HepG2 (cell line): ENCODE data around the gene B4GALT2. TPM values are rescaled to one million over a fixed set of nuclear protein-coding genes. Genes with fewer than 3 reads are reported as not detected.

Experiments used
- ATAC-seq: fragments of 200-7000 bp; cut with Tn5 transposase; 3 replicates; pipeline ENCODE4 v1.9.1; 2020; ENCODE audit warnings: mild to moderate bottlenecking, moderate library complexity
- BruUV-seq: library from RNA; stranded (reverse); fragments of 400-500 nt; replicated peaks from 2 replicates; lab custom pipeline; 2021; lab: Mats Ljungman, UMichigan
- CTCF ChIA-PET: fragments of 300-600 bp; formaldehyde crosslinking; extraction: SDS; loops from one replicate; lab custom pipeline; 2021; ENCODE audit warnings: low total read pairs, inconsistent platforms, low intra/inter-chr PET ratio; lab: Yijun Ruan, JAX
- POLR2A ChIA-PET: fragments of 350-600 bp; sonication (Branson Sonifier 250); formaldehyde crosslinking; loops from one replicate; lab custom pipeline; 2020; ENCODE audit warnings: antibody characterized with exemption, inconsistent platforms; lab: Yijun Ruan, JAX
- DNase-seq: peaks from one replicate; pipeline ENCODE4 v3.0.0-alpha.2; 2015; ENCODE audit warnings: low spot score
- FAIRE-seq: peaks from 3 replicates; lab custom pipeline; 2011; peaks lifted over from hg19 to GRCh38; lab: Jason Lieb, UNC
- H2AFZ ChIP-seq: one replicate; pipeline ENCODE4 v1.6.1; 2011; ENCODE audit warnings: low read length, inconsistent platforms
- H3K27ac ChIP-seq: fragments of 300-600 bp; 3 replicates; pipeline ENCODE4 v1.8.0; 2011; ENCODE audit warnings: mixed run types, mild to moderate bottlenecking, mixed read lengths, low read length, inconsistent platforms; ENCODE audit not compliant: insufficient read depth; ENCODE audit errors: extremely low read length
- H3K27me3 ChIP-seq, 2 experiments: fragments of 200-600 bp in 1 of 2; 2 replicates in 1 of 2; 3 replicates in 1 of 2; pipeline versions ENCODE4 v1.6.0 to v1.8.0; 2011; ENCODE audit warnings: low read length in 2 of 2, mild to moderate bottlenecking in 2 of 2, moderate library complexity in 2 of 2, inconsistent platforms in 1 of 2; ENCODE audit not compliant: insufficient read depth in 2 of 2, control insufficient read depth in 1 of 2
- H3K36me3 ChIP-seq, 2 experiments: fragments of 200-600 bp in 1 of 2; replicated peaks in 1 of 2; 2 replicates in 1 of 2; 3 replicates in 1 of 2; pipeline versions ENCODE4 v1.5.1 to v1.8.0; 2011; ENCODE audit warnings: low read length in 2 of 2, inconsistent platforms in 1 of 2; ENCODE audit not compliant: insufficient read depth in 2 of 2, control insufficient read depth in 1 of 2
- H3K4me1 ChIP-seq: 2 replicates; pipeline ENCODE4 v1.5.1; 2012; ENCODE audit warnings: low read length, inconsistent platforms; ENCODE audit not compliant: insufficient read depth
- H3K4me2 ChIP-seq: 2 replicates; pipeline ENCODE4 v1.6.0; 2011; ENCODE audit warnings: low read depth, low read length, inconsistent platforms
- H3K4me3 ChIP-seq, 3 experiments: fragments of 200-600 bp in 1 of 3; sonication (generic), shearing (Covaris generic) in 1 of 3; replicated peaks in 1 of 3; 2 replicates each; pipeline ENCODE4 v1.5.1; 2011 to 2016; ENCODE audit warnings: low read length in 3 of 3, inconsistent platforms in 2 of 3, low read depth in 2 of 3, mild to moderate bottlenecking in 2 of 3, control low read depth in 1 of 3, mixed read lengths in 1 of 3; ENCODE audit not compliant: insufficient read depth in 1 of 3
- H3K79me2 ChIP-seq: one replicate; pipeline ENCODE4 v1.6.1; 2011; ENCODE audit warnings: low read length, inconsistent platforms; ENCODE audit not compliant: insufficient read depth
- H3K9ac ChIP-seq: 2 replicates; pipeline ENCODE4 v1.6.0; 2011; ENCODE audit warnings: mild to moderate bottlenecking, low read depth, low read length, inconsistent platforms; ENCODE audit not compliant: insufficient read depth
- H3K9me3 ChIP-seq: 2 replicates; pipeline ENCODE4 v1.5.1; 2012; ENCODE audit warnings: mild to moderate bottlenecking, low read length
- H4K20me1 ChIP-seq: 2 replicates; pipeline ENCODE4 v1.6.0; 2011; ENCODE audit warnings: inconsistent platforms, mild to moderate bottlenecking, low read length, moderate library complexity; ENCODE audit not compliant: insufficient read depth
- KLF16 ChIP-seq, 2 experiments: sonication (generic) in 1 of 2; formaldehyde crosslinking in 1 of 2; IDR thresholded peaks; 2 replicates each; pipeline versions ENCODE4 v1.6.1 to v1.8.0; 2016 to 2023; ENCODE audit warnings: missing genetic modification reagents in 2 of 2, missing compliant biosample characterization in 1 of 2
- ZNF101 ChIP-seq: sonication (generic); formaldehyde crosslinking; IDR thresholded peaks from 2 replicates; pipeline ENCODE4 v1.4.0; 2020; ENCODE audit warnings: mild to moderate bottlenecking, low read depth, missing genetic modification reagents, borderline replicate concordance
- ZNF180 ChIP-seq: sonication (generic); formaldehyde crosslinking; IDR thresholded peaks from 2 replicates; pipeline ENCODE4 v1.4.0; 2020; ENCODE audit warnings: low read depth, missing genetic modification reagents, borderline replicate concordance
- ZNF30 ChIP-seq: sonication (generic); formaldehyde crosslinking; IDR thresholded peaks from 2 replicates; pipeline ENCODE4 v1.5.0; 2020; ENCODE audit warnings: mild to moderate bottlenecking, missing genetic modification reagents
- ZNF781 ChIP-seq: sonication (generic); formaldehyde crosslinking; IDR thresholded peaks from 2 replicates; pipeline ENCODE4 v1.5.1; 2020; ENCODE audit warnings: borderline replicate concordance, mild to moderate bottlenecking, missing genetic modification reagents; ENCODE audit errors: not compliant biosample characterization
- WGBS: methylation state at CpG from one replicate; pipeline ENCODE4 v1.1.6; 2017; ENCODE audit warnings: low lambda C conversion rate; 5-methylcytosine and 5-hydroxymethylcytosine counted together
- in situ Hi-C: cut with HindIII; loops from 2 replicates; pipeline ENCODE4 v1.10.0; 2017; ENCODE audit warnings: low pct_unique_long_range_greater_than_20kb; ENCODE audit not compliant: extremely low pct_ligation_motif_present
- intact Hi-C: fragments of 100-400 bp; cut with micrococcal nuclease; formaldehyde crosslinking; loops from one replicate; pipeline ENCODE4 v1.10.0; 2022; ENCODE audit not compliant: unreplicated experiment
- polyA plus RNA-seq, 8 experiments: library from polyadenylated mRNA; depleted of rRNA in 3 of 8; stranded (reverse) in 7 of 8; unstranded in 1 of 8; fragments of >200 nt; fragmentation: Illumina TruSeq in 4 of 8; extraction: Trizol in 4 of 8; gene quantifications; 2 replicates each; pipeline versions ENCODE4 v1.2.1 to v1.2.3, GENCODE V29; 2011 to 2016; ENCODE audit warnings: low read depth in 4 of 8, missing spikeins in 1 of 8, mixed read lengths in 1 of 8; ENCODE audit not compliant: insufficient read depth in 1 of 8
- total RNA-seq, 5 experiments: library from RNA; depleted of rRNA; stranded (reverse); fragments of >200 nt; fragmentation: Illumina TruSeq; extraction: Trizol; gene quantifications; 2 replicates each; pipeline ENCODE4 v1.2.3, GENCODE V29; 2016; ENCODE audit warnings: low read depth in 1 of 5
- TF ChIP-seq, protein P1 (sequence below): sonication (generic); formaldehyde crosslinking; IDR thresholded peaks from 2 replicates; pipeline ENCODE4 v1.4.0; 2020; ENCODE audit warnings: mild to moderate bottlenecking, low read depth, missing genetic modification reagents
- TF ChIP-seq, protein P2 (sequence below): IDR thresholded peaks from 2 replicates; pipeline ENCODE4 v1.6.1; 2016; ENCODE audit warnings: low read depth

The B4GALT2 gene
- total and polyA plus RNA-seq, 2 of the 13 experiments (the other 11 are each of a cell fraction or from before 2014, with no cell fraction given), result 41.9 to 78.0 TPM

DNA sequence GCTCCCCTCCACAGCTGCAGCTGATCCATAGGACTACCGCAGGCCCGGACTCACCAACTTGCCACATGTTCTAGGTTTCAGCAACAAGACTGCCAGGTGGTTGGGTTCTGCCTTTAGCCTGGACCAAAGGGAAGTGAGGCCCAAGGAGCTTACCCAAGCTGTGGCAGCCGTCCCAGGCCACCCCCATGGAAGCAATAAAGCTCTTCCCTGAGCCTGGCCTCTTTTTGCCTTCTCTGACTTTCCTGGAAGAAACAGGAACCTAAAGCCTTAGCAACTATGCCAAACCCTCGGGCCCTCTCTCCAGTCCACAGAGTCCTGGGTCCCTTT lies 48.1 kb upstream of the B4GALT2 start:
- DNase-seq, result no peak

DNA sequence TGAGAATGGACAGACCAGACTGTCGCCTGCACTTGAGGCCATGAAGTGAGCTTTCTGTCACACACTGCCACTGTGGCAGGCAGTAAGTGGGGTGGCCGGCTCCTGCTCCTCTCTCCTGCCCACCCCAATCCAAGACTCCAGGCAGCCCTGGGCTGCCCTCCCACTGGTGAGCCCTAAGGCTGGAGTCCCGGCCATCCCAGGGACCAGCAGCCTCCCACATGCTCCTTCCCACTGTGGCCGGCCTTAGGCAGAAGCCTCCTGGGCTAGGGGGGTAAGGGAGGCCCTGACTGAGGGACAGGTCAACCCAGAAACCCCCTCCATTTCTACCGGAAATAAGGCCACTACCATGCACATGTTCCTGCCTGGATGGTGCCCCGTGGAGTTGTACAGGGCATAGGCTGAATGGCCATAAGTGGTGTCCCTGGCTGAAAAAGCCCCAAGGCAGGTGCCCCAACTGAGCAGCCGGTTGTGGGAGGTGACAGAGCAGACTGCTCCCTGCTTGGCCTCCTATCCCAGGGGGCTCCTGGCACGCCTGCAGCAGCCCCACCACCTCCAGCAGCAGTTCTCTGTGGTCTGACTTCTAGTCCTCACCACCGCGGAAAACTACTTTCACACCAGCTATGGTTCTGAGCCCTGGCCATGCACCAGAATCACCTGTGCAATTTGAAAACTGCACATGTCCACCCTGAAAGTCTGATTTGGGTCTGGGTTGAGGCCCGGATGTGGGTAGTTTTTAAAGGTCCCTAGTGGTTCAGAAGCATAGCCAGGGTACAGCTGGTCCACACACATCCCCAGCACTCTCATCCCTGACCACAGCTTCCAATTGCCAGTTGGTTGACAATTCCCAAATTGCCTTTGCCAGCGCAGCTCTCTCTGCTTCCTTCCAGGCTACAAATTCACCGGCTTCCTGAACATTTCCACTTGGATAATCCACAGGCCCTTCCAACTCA lies 47.0 kb upstream of the B4GALT2 start:
- H3K9me3 ChIP-seq, result no peaks in the 10 kb centered on the region
- H2AFZ ChIP-seq, result no peak overlapping the region
- intact Hi-C loops (loop anchor here (10.0 kb wide), 1 partner anchor 103 kb away; the partner anchor contains the start of gene SLC6A9), in situ Hi-C loops (loop anchor here (5.0 kb wide), 2 partner anchors 175 to 405 kb away; no protein-coding TSS in a partner anchor)
- no peak for ATAC-seq
- H3K27ac ChIP-seq, result no peak overlapping the region
- no peak for FAIRE-seq
- peaks cover 34% of the 10 kb centered on the region for H3K4me1 ChIP-seq
- no peak overlapping the region for H3K4me2 ChIP-seq
- TF ChIP-seq ZNF101 (CRISPR knock-in tag), result no peak
- no peak for TF ChIP-seq ZNF180
- TF ChIP-seq, protein P1, sequence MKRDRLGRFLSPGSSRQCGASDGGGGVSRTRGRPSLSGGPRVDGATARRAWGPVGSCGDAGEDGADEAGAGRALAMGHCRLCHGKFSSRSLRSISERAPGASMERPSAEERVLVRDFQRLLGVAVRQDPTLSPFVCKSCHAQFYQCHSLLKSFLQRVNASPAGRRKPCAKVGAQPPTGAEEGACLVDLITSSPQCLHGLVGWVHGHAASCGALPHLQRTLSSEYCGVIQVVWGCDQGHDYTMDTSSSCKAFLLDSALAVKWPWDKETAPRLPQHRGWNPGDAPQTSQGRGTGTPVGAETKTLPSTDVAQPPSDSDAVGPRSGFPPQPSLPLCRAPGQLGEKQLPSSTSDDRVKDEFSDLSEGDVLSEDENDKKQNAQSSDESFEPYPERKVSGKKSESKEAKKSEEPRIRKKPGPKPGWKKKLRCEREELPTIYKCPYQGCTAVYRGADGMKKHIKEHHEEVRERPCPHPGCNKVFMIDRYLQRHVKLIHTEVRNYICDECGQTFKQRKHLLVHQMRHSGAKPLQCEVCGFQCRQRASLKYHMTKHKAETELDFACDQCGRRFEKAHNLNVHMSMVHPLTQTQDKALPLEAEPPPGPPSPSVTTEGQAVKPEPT, result no peak
- no peak for TF ChIP-seq ZNF30 (CRISPR knock-in tag)
- 0 out of 2 replicates have a peak, but pooled peaks cover 2% of the 10 kb centered on the region for H4K20me1 ChIP-seq
- H3K9ac ChIP-seq, result no peak overlapping the region
- BruUV-seq, result no TSS peak
- no peak for DNase-seq
- H3K27me3 ChIP-seq, result no peaks in the 10 kb centered on the region
- 83% methylated on average over 9 of the region's 13 CpGs for WGBS
- H3K36me3 ChIP-seq, result no peaks in the 10 kb centered on the region; a peak in 1 of 5 replicates
- ChIA-PET POLR2A (no interaction called here), CTCF (no interaction called here)
- no peak overlapping the region for H3K4me3 ChIP-seq
- H3K79me2 ChIP-seq, result no peaks in the 10 kb centered on the region

More for the DNA sequence above, 48.1 kb upstream of the B4GALT2 start:
- FAIRE-seq, result no peak
- Histone ChIP-seq H3K4me1 (peaks cover 29% of the 10 kb centered on the region), H3K9ac (no peak overlapping the region), H4K20me1 (0 out of 2 replicates have a peak, but pooled peaks cover 2% of the 10 kb centered on the region), H3K79me2 (no peaks in the 10 kb centered on the region), H3K4me2 (no peak overlapping the region)
- in situ Hi-C loops, result loop anchor here (5.0 kb wide), 2 partner anchors 174 to 404 kb away; no protein-coding TSS in a partner anchor
- 49% methylated on average over 2 of the region's 4 CpGs for WGBS
- TF ChIP-seq ZNF781 (CRISPR knock-in tag) (no peak), KLF16 (CRISPR knock-in tag; IDR thresholded peaks at IDR 0.05) (no peak)
- TF ChIP-seq, protein P2, sequence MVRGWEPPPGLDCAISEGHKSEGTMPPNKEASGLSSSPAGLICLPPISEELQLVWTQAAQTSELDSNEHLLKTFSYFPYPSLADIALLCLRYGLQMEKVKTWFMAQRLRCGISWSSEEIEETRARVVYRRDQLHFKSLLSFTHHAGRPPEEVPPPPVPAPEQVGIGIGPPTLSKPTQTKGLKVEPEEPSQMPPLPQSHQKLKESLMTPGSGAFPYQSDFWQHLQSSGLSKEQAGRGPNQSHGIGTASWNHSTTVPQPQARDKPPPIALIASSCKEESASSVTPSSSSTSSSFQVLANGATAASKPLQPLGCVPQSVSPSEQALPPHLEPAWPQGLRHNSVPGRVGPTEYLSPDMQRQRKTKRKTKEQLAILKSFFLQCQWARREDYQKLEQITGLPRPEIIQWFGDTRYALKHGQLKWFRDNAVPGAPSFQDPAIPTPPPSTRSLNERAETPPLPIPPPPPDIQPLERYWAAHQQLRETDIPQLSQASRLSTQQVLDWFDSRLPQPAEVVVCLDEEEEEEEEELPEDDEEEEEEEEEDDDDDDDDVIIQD (CRISPR knock-in tag), result no peak
- TF ChIP-seq, all 625 proteins: peak for 0
- Histone ChIP-seq H3K9me3 (no peaks in the 10 kb centered on the region), H3K27ac (no peak overlapping the region), H2AFZ (no peak overlapping the region), H3K4me3 (no peak overlapping the region), H3K36me3 (no peaks in the 10 kb centered on the region; a peak in 1 of 5 replicates), H3K27me3 (no peaks in the 10 kb centered on the region)
- no peak for ATAC-seq
- BruUV-seq, result no TSS peak
- POLR2A ChIA-PET, result interaction anchor here (1.4 to 1.9 kb wide), 2 partner anchors 44 to 224 kb away, joined by 5 to 7 read pairs; partner anchors contain the start of genes ATP6V0B and ST3GAL3
- CTCF ChIA-PET, result no interaction called here
- intact Hi-C loops, result loop anchor here (10.0 kb wide), 1 partner anchor 104 kb away; the partner anchor contains the start of gene SLC6A9
